SK-N-SH (cell line): Measurements from ENCODE around the gene UNKL. TPM values are rescaled to one million over a fixed set of nuclear protein-coding genes. Genes with fewer than 3 reads are reported as not detected.

Experiments
- CTCF ChIA-PET: fragments of 300-600, 350-600 bp; formaldehyde crosslinking; extraction: SDS; loops from one replicate; lab custom pipeline; 2021; lab: Yijun Ruan, JAX
- POLR2A ChIA-PET: fragments of 350-600 bp; sonication (Branson Sonifier 250); formaldehyde crosslinking; extraction: SDS; loops from one replicate; lab custom pipeline; 2020; ENCODE audit warnings: antibody characterized with exemption, inconsistent platforms; lab: Yijun Ruan, JAX
- DNase-seq: peaks from one replicate; pipeline ENCODE4 v3.0.0; 2012
- H2AFZ ChIP-seq: fragments of 200-600 bp; sonication (generic); 2 replicates; pipeline ENCODE4 v1.8.1; 2016; ENCODE audit warnings: antibody characterized with exemption, mild to moderate bottlenecking, low read depth
- H3F3A ChIP-seq: fragments of 200-600 bp; sonication (generic); replicated peaks from 2 replicates; pipeline ENCODE3; 2016; ENCODE audit warnings: antibody characterized with exemption, mild to moderate bottlenecking; ENCODE audit not compliant: insufficient read depth
- H3K27ac ChIP-seq, 2 experiments: fragments of 200-500 bp in 1 of 2; fragments of 200-600 bp in 1 of 2; sonication (Bioruptor generic) in 1 of 2; sonication (generic), shearing (Covaris generic) in 1 of 2; 2 replicates each; pipeline versions ENCODE4 v1.5.1 to v1.6.1; 2014 to 2016; ENCODE audit warnings: low read depth in 2 of 2, inconsistent platforms in 1 of 2, low read length in 1 of 2, mild to moderate bottlenecking in 1 of 2, mixed read lengths in 1 of 2
- H3K27me3 ChIP-seq: fragments of 200-600 bp; sonication (generic), shearing (Covaris generic); 2 replicates; pipeline ENCODE4 v1.6.1; 2016; ENCODE audit warnings: mixed run types; ENCODE audit not compliant: insufficient read depth
- H3K36me3 ChIP-seq, 2 experiments: fragments of 200-500 bp in 1 of 2; fragments of 200-600 bp in 1 of 2; sonication (Bioruptor generic) in 1 of 2; sonication (generic) in 1 of 2; replicated peaks in 1 of 2; 2 replicates each; pipeline versions ENCODE3 to v1.5.1; 2014 to 2016; ENCODE audit warnings: low read length in 1 of 2, mild to moderate bottlenecking in 1 of 2; ENCODE audit not compliant: insufficient read depth in 2 of 2, control insufficient read depth in 1 of 2
- H3K4me1 ChIP-seq, 2 experiments: fragments of 200-500 bp in 1 of 2; fragments of 200-600 bp in 1 of 2; sonication (Bioruptor generic) in 1 of 2; sonication (generic), shearing (Covaris generic) in 1 of 2; 2 replicates each; pipeline versions ENCODE4 v1.5.1 to v1.6.1; 2014 to 2016; ENCODE audit warnings: low read depth in 1 of 2, low read length in 1 of 2, mixed run types in 1 of 2; ENCODE audit not compliant: insufficient read depth in 2 of 2, control insufficient read depth in 1 of 2
- H3K4me2 ChIP-seq: fragments of 200-600 bp; sonication (generic), shearing (Covaris generic); 2 replicates; pipeline ENCODE4 v1.6.1; 2017; ENCODE audit warnings: mixed run types
- H3K4me3 ChIP-seq, 2 experiments: fragments of 200-500 bp in 1 of 2; fragments of 200-600 bp in 1 of 2; sonication (Bioruptor generic) in 1 of 2; sonication (generic), shearing (Covaris generic) in 1 of 2; 2 replicates each; pipeline versions ENCODE4 v1.5.1 to v1.8.1; 2014 to 2016; ENCODE audit warnings: low read depth in 2 of 2, inconsistent platforms in 1 of 2, low read length in 1 of 2, mild to moderate bottlenecking in 1 of 2, mixed read lengths in 1 of 2, moderate library complexity in 1 of 2
- H3K79me2 ChIP-seq: fragments of 200-600 bp; sonication (generic); 2 replicates; pipeline ENCODE4 v1.8.1; 2017; ENCODE audit warnings: mild to moderate bottlenecking; ENCODE audit not compliant: insufficient read depth
- H3K9ac ChIP-seq: fragments of 200-600 bp; sonication (generic); 2 replicates; pipeline ENCODE4 v1.6.1; 2017; ENCODE audit warnings: mixed run types
- H3K9me2 ChIP-seq: fragments of 200-600 bp; sonication (generic); 2 replicates; pipeline ENCODE4 v1.6.1; 2017; ENCODE audit warnings: mixed run types
- H3K9me3 ChIP-seq: fragments of 200-600 bp; sonication (generic); 2 replicates; pipeline ENCODE4 v1.6.1; 2017; ENCODE audit warnings: mixed run types, mild to moderate bottlenecking, moderate library complexity
- H4K20me1 ChIP-seq: fragments of 200-600 bp; sonication (generic); 2 replicates; pipeline ENCODE4 v1.6.1; 2017; ENCODE audit warnings: mild to moderate bottlenecking, mixed run types; ENCODE audit not compliant: insufficient read depth
- CHD2 ChIP-seq: fragments of 150-350 bp; IDR thresholded peaks from 2 replicates; pipeline ENCODE4 v1.6.1; 2018; ENCODE audit warnings: low read length; ENCODE audit not compliant: partially characterized antibody
- FOSL2 ChIP-seq: IDR thresholded peaks from 2 replicates; pipeline ENCODE4 v1.4.0; 2012; ENCODE audit warnings: low read depth, mild to moderate bottlenecking, moderate library complexity, borderline replicate concordance
- FOXJ3 ChIP-seq: sonication (generic); formaldehyde crosslinking; IDR thresholded peaks from 2 replicates; pipeline ENCODE4 v1.5.1; 2020; ENCODE audit warnings: mild to moderate bottlenecking, missing genetic modification reagents
- GABPA ChIP-seq: IDR thresholded peaks from 2 replicates; pipeline ENCODE4 v1.4.0; 2012; ENCODE audit warnings: low read depth, mild to moderate bottlenecking
- GATA2 ChIP-seq: sonication (generic); formaldehyde crosslinking; IDR thresholded peaks from 2 replicates; pipeline ENCODE4 v1.5.0; 2020; ENCODE audit warnings: mild to moderate bottlenecking, missing genetic modification reagents
- JUND ChIP-seq: IDR thresholded peaks from 2 replicates; pipeline ENCODE4 v1.4.0; 2012
- MEF2A ChIP-seq: IDR thresholded peaks from 2 replicates; pipeline ENCODE4 v1.4.0; 2012; ENCODE audit warnings: low read depth, borderline replicate concordance
- MXI1 ChIP-seq: IDR thresholded peaks from 2 replicates; pipeline ENCODE4 v1.6.1; 2012; ENCODE audit warnings: mild to moderate bottlenecking, low read depth, low read length, improper control_type of control experiment
- NFIC ChIP-seq: IDR thresholded peaks from 2 replicates; pipeline ENCODE4 v1.4.0; 2012; ENCODE audit warnings: borderline replicate concordance
- NRF1 ChIP-seq: IDR thresholded peaks from 2 replicates; pipeline ENCODE4 v1.6.1; 2012; ENCODE audit warnings: low read depth, mild to moderate bottlenecking, low read length
- POLR2AphosphoS5 ChIP-seq: IDR thresholded peaks from 2 replicates; pipeline ENCODE4 v1.6.1; 2012; ENCODE audit warnings: low read depth, low read length
- RAD21 ChIP-seq: IDR thresholded peaks from 2 replicates; pipeline ENCODE4 v1.6.1; 2012; ENCODE audit warnings: mild to moderate bottlenecking, low read length
- RCOR1 ChIP-seq: fragments of 150-350 bp; IDR thresholded peaks from 2 replicates; pipeline ENCODE4 v1.6.1; 2017; ENCODE audit warnings: antibody characterized with exemption, low read length
- RFX5 ChIP-seq: IDR thresholded peaks from 2 replicates; pipeline ENCODE4 v1.6.1; 2012; ENCODE audit warnings: mild to moderate bottlenecking, improper control_type of control experiment, low read length
- SIN3A ChIP-seq: IDR thresholded peaks from 2 replicates; pipeline ENCODE4 v1.6.1; 2012; ENCODE audit warnings: low read depth, mild to moderate bottlenecking, low read length, moderate library complexity, borderline replicate concordance
- TAF1 ChIP-seq: IDR thresholded peaks from 2 replicates; pipeline ENCODE4 v1.6.1; 2012; ENCODE audit warnings: low read depth, mild to moderate bottlenecking, low read length, moderate library complexity, borderline replicate concordance
- TEAD4 ChIP-seq: IDR thresholded peaks from 2 replicates; pipeline ENCODE4 v1.4.0; 2012; ENCODE audit warnings: mild to moderate bottlenecking, borderline replicate concordance; ENCODE audit not compliant: insufficient read depth
- USF1 ChIP-seq: IDR thresholded peaks from 2 replicates; pipeline ENCODE4 v1.4.0; 2012; ENCODE audit warnings: low read depth, borderline replicate concordance
- USF2 ChIP-seq: fragments of 150-350 bp; IDR thresholded peaks from 2 replicates; pipeline ENCODE4 v1.6.1; 2017; ENCODE audit warnings: antibody characterized with exemption, low read length, low read depth, borderline replicate concordance
- WGBS: methylation state at CpG from one replicate; pipeline ENCODE4 v1.1.6; 2017; ENCODE audit warnings: low lambda C conversion rate; 5-methylcytosine and 5-hydroxymethylcytosine counted together
- polyA plus RNA-seq, 3 experiments: library from polyadenylated mRNA; depleted of rRNA; stranded (reverse); fragments of >200 nt; gene quantifications; 2 replicates each; pipeline ENCODE4 v1.2.3, GENCODE V29; 2012
- TF ChIP-seq, protein P1 (sequence below): fragments of 200-600 bp; sonication (generic); IDR thresholded peaks from 2 replicates; pipeline ENCODE4 v1.6.1; 2017; ENCODE audit warnings: antibody characterized with exemption, mild to moderate bottlenecking, moderate library complexity

Gene UNKL
- polyA plus RNA-seq, 1 of the 3 experiments (the other 2 are of a cell fraction): 16.4 TPM

- 68% methylated on average over 8 of the region's 24 CpGs for WGBS
- POLR2A ChIA-PET: no interaction called here
Measured at GRCh38 chr16:1442697-1443096, 28.2 kb upstream of the UNKL start.

GRCh38 chr16:1441391-1441829 lies 26.9 kb upstream of the UNKL start:
- Histone ChIP-seq H3K27ac (no peak overlapping the region), H3K79me2 (no peaks in the 10 kb centered on the region), H3K4me1 (no peaks in the 10 kb centered on the region; a peak in 1 of 4 replicates), H4K20me1 (no peaks in the 10 kb centered on the region), H2AFZ (no peak overlapping the region), H3K27me3 (no peaks in the 10 kb centered on the region), H3K36me3 (peaks cover 0 to 4% of the 10 kb centered on the region in 2 experiments), H3F3A (no peaks in the 10 kb centered on the region), H3K4me3 (no peak overlapping the region), H3K9me3 (no peaks in the 10 kb centered on the region), H3K9me2 (no peaks in the 10 kb centered on the region), H3K9ac (no peak overlapping the region), H3K4me2 (no peak overlapping the region)
- ChIA-PET POLR2A (no interaction called here), CTCF (interaction anchor here (1.0 to 1.2 kb wide), 2 partner anchors 12 to 22 kb away, joined by 3 read pairs; no protein-coding TSS in a partner anchor)
- 83% methylated on average over 11 of the region's 22 CpGs for WGBS
- no peak for DNase-seq
- no peak for TF ChIP-seq NRF1
- TF ChIP-seq FOXJ3 (CRISPR knock-in tag): no peak
- TF ChIP-seq MXI1: no peak
- TF ChIP-seq SIN3A: no peak
- no peak for TF ChIP-seq RAD21
- TF ChIP-seq CHD2: no peak
- TF ChIP-seq GATA2 (CRISPR knock-in tag): no peak
- TF ChIP-seq GABPA: no peak
- TF ChIP-seq RCOR1: no peak
- TF ChIP-seq RFX5: no peak
- no peak for TF ChIP-seq MEF2A
- TF ChIP-seq TEAD4: no peak
- TF ChIP-seq FOSL2: no peak
- TF ChIP-seq, protein P1, sequence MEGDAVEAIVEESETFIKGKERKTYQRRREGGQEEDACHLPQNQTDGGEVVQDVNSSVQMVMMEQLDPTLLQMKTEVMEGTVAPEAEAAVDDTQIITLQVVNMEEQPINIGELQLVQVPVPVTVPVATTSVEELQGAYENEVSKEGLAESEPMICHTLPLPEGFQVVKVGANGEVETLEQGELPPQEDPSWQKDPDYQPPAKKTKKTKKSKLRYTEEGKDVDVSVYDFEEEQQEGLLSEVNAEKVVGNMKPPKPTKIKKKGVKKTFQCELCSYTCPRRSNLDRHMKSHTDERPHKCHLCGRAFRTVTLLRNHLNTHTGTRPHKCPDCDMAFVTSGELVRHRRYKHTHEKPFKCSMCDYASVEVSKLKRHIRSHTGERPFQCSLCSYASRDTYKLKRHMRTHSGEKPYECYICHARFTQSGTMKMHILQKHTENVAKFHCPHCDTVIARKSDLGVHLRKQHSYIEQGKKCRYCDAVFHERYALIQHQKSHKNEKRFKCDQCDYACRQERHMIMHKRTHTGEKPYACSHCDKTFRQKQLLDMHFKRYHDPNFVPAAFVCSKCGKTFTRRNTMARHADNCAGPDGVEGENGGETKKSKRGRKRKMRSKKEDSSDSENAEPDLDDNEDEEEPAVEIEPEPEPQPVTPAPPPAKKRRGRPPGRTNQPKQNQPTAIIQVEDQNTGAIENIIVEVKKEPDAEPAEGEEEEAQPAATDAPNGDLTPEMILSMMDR: no peak
- TF ChIP-seq TAF1: no peak

More at GRCh38 chr16:1442697-1443096, 28.2 kb upstream of the UNKL start:
- Histone ChIP-seq H3K4me1 (no peaks in the 10 kb centered on the region; a peak in 1 of 4 replicates), H3F3A (no peaks in the 10 kb centered on the region), H3K9ac (no peak overlapping the region), H3K36me3 (peaks cover 0 to 6% of the 10 kb centered on the region in 2 experiments), H3K79me2 (no peaks in the 10 kb centered on the region), H3K9me2 (no peaks in the 10 kb centered on the region), H4K20me1 (no peaks in the 10 kb centered on the region), H3K4me2 (no peak overlapping the region), H3K27me3 (no peaks in the 10 kb centered on the region), H3K4me3 (no peak overlapping the region), H3K27ac (no peak overlapping the region), H2AFZ (no peak overlapping the region), H3K9me3 (no peaks in the 10 kb centered on the region)
- CTCF ChIA-PET: no interaction called here
- TF ChIP-seq JUND (no peak), NFIC (no peak), GATA2 (CRISPR knock-in tag) (no peak), GABPA (no peak), POLR2AphosphoS5 (no peak), USF1 (no peak), USF2 (no peak)
- TF ChIP-seq, protein P1: no peak
- no peak for DNase-seq
